K562 (cell line): ENCODE measurements around the gene FXYD4.

Experiments used
- BRD4 ChIP-seq: fragments of 200-600 bp; sonication (generic); IDR thresholded peaks from 2 replicates; pipeline ENCODE4 v1.6.1; 2017; ENCODE audit warnings: inconsistent platforms
- MAZ ChIP-seq, 2 experiments: fragments of 450-650 bp in 1 of 2; sonication (generic) in 1 of 2; formaldehyde crosslinking; IDR thresholded peaks in 1 of 2; conservative IDR thresholded peaks in 1 of 2; 2 replicates each; pipeline versions ENCODE4 v1.4.0 to v1.5.0; 2020; ENCODE audit warnings: mild to moderate bottlenecking in 1 of 2, missing genetic modification reagents in 1 of 2
- ZFX ChIP-seq: sonication (generic); formaldehyde crosslinking; IDR thresholded peaks from 2 replicates; pipeline ENCODE4 v1.8.0; 2022; ENCODE audit warnings: mild to moderate bottlenecking, missing genetic modification reagents, moderate library complexity

DNA sequence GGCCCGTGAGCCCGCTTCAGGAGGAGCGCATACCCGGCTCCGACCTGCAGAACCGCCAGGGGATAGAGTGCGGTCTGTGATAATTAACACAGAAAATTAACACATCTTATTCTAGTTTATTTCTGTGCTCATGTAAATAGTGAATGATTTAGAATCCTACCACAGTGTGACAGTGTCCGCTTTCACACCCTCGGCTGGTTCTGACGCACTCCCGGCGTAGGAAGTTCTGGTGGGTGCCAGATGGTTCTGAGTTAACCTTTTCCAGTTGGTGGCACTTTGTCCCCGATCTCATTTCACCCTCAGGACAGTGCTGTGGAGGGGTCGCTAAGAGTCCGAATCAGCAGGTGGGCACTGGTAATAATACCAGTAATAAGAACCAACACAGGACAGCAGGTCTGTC, 28.3 kb upstream of the FXYD4 start:
- no peak for TF ChIP-seq BRD4
- no peak for TF ChIP-seq ZFX (CRISPR knock-in tag)
- TF ChIP-seq MAZ (CRISPR knock-in tag; conservative IDR thresholded peaks at IDR 0.05 in 1 of 2, IDR thresholded peaks at IDR 0.05 in 1 of 2): no peak
